Measurements from ENCODE around the gene CRTC2.

Gene CRTC2

GRCh38 chr1:153976819-153977249 lies 18.4 kb upstream of the CRTC2 start:
- DNase-seq (ENCODE audit: low spot score) (no peak), FAIRE-seq (no peak)

- FAIRE-seq (no peak), DNase-seq (ENCODE audit: low spot score) (no peak)
Observed at GRCh38 chr1:153973525-153973924, 15.1 kb upstream of the CRTC2 start.

GRCh38 chr1:153973071-153973470 lies 14.7 kb upstream of the CRTC2 start:
- no peak for DNase-seq (ENCODE audit: low spot score)
- FAIRE-seq: no peak

GRCh38 chr1:153970346-153970745 lies 11.9 kb upstream of the CRTC2 start:
- FAIRE-seq: no peak
- DNase-seq (ENCODE audit: low spot score): no peak

GRCh38 chr1:153968972-153969371 lies 10.6 kb upstream of the CRTC2 start:
- DNase-seq (ENCODE audit: low spot score) (no peak), FAIRE-seq (no peak)

- no peak for DNase-seq (ENCODE audit: low spot score)
- no peak for FAIRE-seq
Observed at GRCh38 chr1:153968408-153968807, 10.0 kb upstream of the CRTC2 start.

GRCh38 chr1:153968000-153968363 lies 9.6 kb upstream of the CRTC2 start:
- FAIRE-seq (no peak), DNase-seq (ENCODE audit: low spot score) (no peak)

- DNase-seq (ENCODE audit: low spot score): peak; percentile 92
- FAIRE-seq: peak; percentile 64
Observed at GRCh38 chr1:153967107-153967999, 8.9 kb upstream of the CRTC2 start, which contains the start of gene CREB3L4. CREB3L4 (plus strand) TSS chr1:153967902; CDS start chr1:153968526, 624 bp downstream.

- peak; percentile 44 for DNase-seq (ENCODE audit: low spot score)
- no peak for FAIRE-seq
Observed at GRCh38 chr1:153963850-153964331, 5.5 kb upstream of the CRTC2 start.

- DNase-seq (ENCODE audit: low spot score) (peak; percentile 94), FAIRE-seq (peak; percentile 63)
Observed at GRCh38 chr1:153963030-153963849, 4.8 kb upstream of the CRTC2 start, which contains the start of gene SLC39A1. SLC39A1 (minus strand) TSS chr1:153963537; CDS start chr1:153962715, 822 bp downstream.

GRCh38 chr1:153962088-153963029 lies 3.9 kb upstream of the CRTC2 start:
- DNase-seq (ENCODE audit: low spot score): peak; percentile 78
- peak; percentile 55 for FAIRE-seq

- no peak for FAIRE-seq
- DNase-seq (ENCODE audit: low spot score): no peak
Observed at GRCh38 chr1:153961421-153961820, 3.0 kb upstream of the CRTC2 start.

GRCh38 chr1:153960206-153960605 lies 1.8 kb upstream of the CRTC2 start:
- FAIRE-seq (no peak), DNase-seq (ENCODE audit: low spot score) (no peak)

GRCh38 chr1:153959454-153959853 lies 1.0 kb upstream of the CRTC2 start:
- FAIRE-seq (no peak), DNase-seq (ENCODE audit: low spot score) (no peak)

GRCh38 chr1:153958961-153959260 lies 499 bp upstream of the CRTC2 start:
- DNase-seq (ENCODE audit: low spot score): no peak
- FAIRE-seq: no peak

GRCh38 chr1:153957744-153958110 lies 685 bp downstream of the CRTC2 start:
- DNase-seq (ENCODE audit: low spot score) (no peak), FAIRE-seq (no peak)

GRCh38 chr1:153956997-153957715 lies 1.3 kb downstream of the CRTC2 start:
- FAIRE-seq (no peak), DNase-seq (ENCODE audit: low spot score) (no peak)

GRCh38 chr1:153954826-153955225 lies 3.6 kb downstream of the CRTC2 start:
- no peak for DNase-seq (ENCODE audit: low spot score)
- FAIRE-seq: no peak

GRCh38 chr1:153953859-153954365 lies 4.5 kb downstream of the CRTC2 start:
- DNase-seq (ENCODE audit: low spot score): no peak
- no peak for FAIRE-seq

GRCh38 chr1:153951801-153952200 lies 6.6 kb downstream of the CRTC2 start:
- FAIRE-seq: no peak

More at GRCh38 chr1:153951801-153952200, 6.6 kb downstream of the CRTC2 start:
- DNase-seq (ENCODE audit: low spot score): no peak

Measured in RCC 7860 (cell line).